Activated CD4-positive, CD25-positive, alpha-beta regulatory T cell treated with anti-CD3 and anti-CD28 coated beads, Interleukin-2, amount 50 U/mL, for 24 hours (primary cell): Measurements from ENCODE around the gene RGS9BP.
"Not testable (repeated sequence)": the region's sequence is repeated elsewhere in the genome, so short reads cannot be mapped to it uniquely, and the experiment has no call there.

Experiments
- ATAC-seq, 2 donors: fragments of 150-1000 bp; cut with Tn5 transposase; one replicate each; pipeline ENCODE4 v1.10.0; 2021; ENCODE audit warnings: mild to moderate bottlenecking in 1 of 2, moderate library complexity in 1 of 2

The RGS9BP gene

GRCh38 chr19:32675720-32676185 lies at the start of gene RGS9BP:
Gene RGS9BP, plus strand, starts transcription at chr19:32675848. Its CDS starts 416 bp downstream, at chr19:32676264.
- peak; percentile 40 to 46 for ATAC-seq

- ATAC-seq, result no peak
Measured at GRCh38 chr19:32626969-32627368, 48.7 kb upstream of the RGS9BP start.

GRCh38 chr19:32627714-32628270 lies 47.9 kb upstream of the RGS9BP start:
- no peak for ATAC-seq

- no peak for ATAC-seq
Measured at GRCh38 chr19:32630338-32630737, 45.3 kb upstream of the RGS9BP start.

- no peak for ATAC-seq
Measured at GRCh38 chr19:32631381-32631780, 44.3 kb upstream of the RGS9BP start.

GRCh38 chr19:32637480-32637879 lies 38.2 kb upstream of the RGS9BP start:
- no peak for ATAC-seq

- no peak for ATAC-seq
Measured at GRCh38 chr19:32638625-32639024, 37.0 kb upstream of the RGS9BP start.

GRCh38 chr19:32642771-32643170 lies 32.9 kb upstream of the RGS9BP start:
- peak; percentile 98 to 99 for ATAC-seq

- peak in 1 of 2 donors; percentile 25 for ATAC-seq
Measured at GRCh38 chr19:32646556-32646955, 29.1 kb upstream of the RGS9BP start.

GRCh38 chr19:32647361-32647760 lies 28.3 kb upstream of the RGS9BP start:
- ATAC-seq, result no peak

GRCh38 chr19:32649751-32650150 lies 25.9 kb upstream of the RGS9BP start:
- no peak for ATAC-seq

GRCh38 chr19:32650671-32651070 lies 25.0 kb upstream of the RGS9BP start:
- no peak for ATAC-seq

GRCh38 chr19:32651729-32652140 lies 23.9 kb upstream of the RGS9BP start:
- ATAC-seq, result no peak

GRCh38 chr19:32652331-32652730 lies 23.3 kb upstream of the RGS9BP start:
- ATAC-seq, result not testable (repeated sequence)

- ATAC-seq, result no peak
Measured at GRCh38 chr19:32652894-32653598, 22.6 kb upstream of the RGS9BP start.

GRCh38 chr19:32653599-32653915 lies 22.1 kb upstream of the RGS9BP start:
- no peak for ATAC-seq

GRCh38 chr19:32656379-32656778 lies 19.3 kb upstream of the RGS9BP start:
- not testable (repeated sequence) for ATAC-seq

GRCh38 chr19:32658075-32658474 lies 17.6 kb upstream of the RGS9BP start:
- no peak for ATAC-seq

GRCh38 chr19:32658527-32658926 lies 17.1 kb upstream of the RGS9BP start:
- no peak for ATAC-seq

- ATAC-seq, result no peak
Measured at GRCh38 chr19:32661318-32661717, 14.3 kb upstream of the RGS9BP start.

GRCh38 chr19:32662186-32662585 lies 13.5 kb upstream of the RGS9BP start:
- ATAC-seq, result no peak

GRCh38 chr19:32666084-32666483 lies 9.6 kb upstream of the RGS9BP start:
- ATAC-seq, result no peak

- ATAC-seq, result no peak
Measured at GRCh38 chr19:32669310-32669709, 6.3 kb upstream of the RGS9BP start.

GRCh38 chr19:32671883-32672593 lies 3.6 kb upstream of the RGS9BP start:
- no peak for ATAC-seq
